Ramos (cell line): Measurements from ENCODE around the gene EFL1.

Experiments
- in situ Hi-C: fragments of 300-500 bp; cut with MboI; formaldehyde crosslinking; loops from one replicate; pipeline ENCODE4 v1.14.3; 2022; ENCODE audit warnings: low sequenced_read_pairs; ENCODE audit not compliant: unreplicated experiment

Gene EFL1

DNA sequence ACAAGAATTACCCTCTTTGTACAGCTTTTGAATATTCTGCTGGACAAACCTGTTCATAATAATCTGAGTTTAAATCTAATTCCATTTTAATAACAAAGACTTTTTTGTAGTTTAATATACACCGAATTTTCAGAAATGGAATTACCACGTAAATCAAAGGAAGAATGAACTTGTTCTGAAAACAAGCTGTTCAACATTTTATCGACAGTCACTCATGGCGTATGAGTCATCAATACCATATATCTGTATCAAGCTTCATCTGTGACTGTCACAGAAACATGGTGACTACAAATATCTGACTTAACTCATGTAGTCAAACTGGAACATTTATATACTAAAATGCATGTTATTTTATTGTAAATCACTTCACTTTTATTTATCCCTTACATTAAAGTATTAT is 90.0 kb downstream of the EFL1 start:
- in situ Hi-C loops: no loop called here

GRCh38 chr15:82168757-82169156 is 93.8 kb downstream of the EFL1 start:
- in situ Hi-C loops: no loop called here

DNA sequence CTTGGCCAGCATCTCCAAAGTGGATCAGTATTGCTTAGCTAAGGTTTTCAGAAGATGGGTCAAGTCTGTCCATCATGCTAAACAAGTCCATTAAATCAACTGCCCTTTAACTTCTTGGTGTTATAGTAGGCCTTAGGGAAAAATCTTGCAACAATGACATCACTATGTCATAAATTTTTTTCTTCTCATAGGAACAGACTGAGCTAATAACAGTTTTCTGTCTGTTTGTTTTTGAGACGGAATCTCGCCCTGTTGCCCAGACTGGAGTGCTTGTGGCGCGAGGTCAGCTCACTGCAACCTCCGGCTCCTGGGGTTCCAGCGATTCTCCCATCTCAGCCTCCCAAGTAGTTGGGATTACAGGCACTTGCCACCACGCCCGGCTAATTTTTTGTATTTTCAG is 94.2 kb downstream of the EFL1 start:
- in situ Hi-C loops: no loop called here

GRCh38 chr15:82165948-82166376 is 96.6 kb downstream of the EFL1 start:
- in situ Hi-C loops: no loop called here

GRCh38 chr15:82159922-82160321 is 102.6 kb downstream of the EFL1 start:
- in situ Hi-C loops: no loop called here

DNA sequence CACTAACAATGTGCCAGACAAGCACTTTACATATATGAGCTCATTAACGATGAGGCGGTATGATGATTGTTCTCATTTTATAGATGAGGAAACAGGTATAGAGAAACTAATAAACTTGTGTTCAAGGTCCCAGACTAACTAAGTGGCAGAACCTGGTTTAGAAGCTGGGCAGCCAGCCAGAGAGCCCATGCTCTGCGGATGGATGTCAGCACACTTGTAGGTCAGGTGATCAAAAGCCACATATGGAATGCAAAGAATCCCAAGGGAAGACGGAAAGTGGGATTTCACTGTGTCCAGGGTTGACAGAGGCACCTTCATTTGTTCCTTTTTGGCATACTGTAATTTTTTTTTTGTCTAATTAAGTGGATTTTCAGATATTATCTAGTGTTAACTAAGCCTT is 103.7 kb downstream of the EFL1 start:
- in situ Hi-C loops: no loop called here

- in situ Hi-C loops: no loop called here
Measured at GRCh38 chr15:82150645-82151044, 111.9 kb downstream of the EFL1 start.

- in situ Hi-C loops: no loop called here
Measured at GRCh38 chr15:82146990-82147461, 115.5 kb downstream of the EFL1 start.

DNA sequence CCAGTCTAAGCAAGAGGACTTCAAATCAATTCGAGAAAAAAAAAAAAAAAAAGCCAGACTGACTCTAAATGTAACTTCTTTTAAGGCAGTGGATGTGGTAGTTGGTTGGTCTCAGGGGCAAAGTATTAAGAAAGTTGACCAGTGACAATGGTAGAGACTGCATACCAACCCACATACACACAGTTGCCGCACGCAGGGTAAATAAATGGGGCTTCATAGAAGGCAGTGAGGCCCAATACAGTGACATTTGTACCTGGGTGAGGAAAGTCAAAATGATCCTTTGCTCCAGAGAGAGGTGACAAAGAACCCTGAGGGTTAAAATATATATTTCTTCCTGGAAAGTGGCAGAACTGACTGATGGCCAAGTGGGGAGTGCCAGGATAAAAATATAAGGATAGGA is 116.0 kb downstream of the EFL1 start:
- in situ Hi-C loops: no loop called here

GRCh38 chr15:82143390-82144385 is 118.8 kb downstream of the EFL1 start:
- in situ Hi-C loops: no loop called here

DNA sequence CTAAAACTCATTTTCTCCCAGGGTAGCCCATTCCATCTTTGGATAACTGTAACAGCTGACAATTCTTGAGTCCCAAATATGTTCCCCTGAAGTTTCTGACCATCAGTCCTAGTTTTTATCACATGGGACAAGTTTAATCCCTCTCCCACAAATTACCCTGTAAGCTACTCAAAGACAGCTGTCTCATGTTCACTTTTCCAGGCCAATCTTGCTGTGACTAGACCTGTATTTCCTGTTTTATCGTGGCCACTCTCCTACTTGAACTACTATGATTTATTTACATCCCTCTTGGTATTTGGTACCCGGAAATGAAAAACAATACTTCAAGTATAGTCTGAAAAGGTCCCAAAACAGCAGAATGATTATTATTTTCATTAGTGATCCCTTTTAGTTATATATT is 121.6 kb downstream of the EFL1 start:
- in situ Hi-C loops: no loop called here

DNA sequence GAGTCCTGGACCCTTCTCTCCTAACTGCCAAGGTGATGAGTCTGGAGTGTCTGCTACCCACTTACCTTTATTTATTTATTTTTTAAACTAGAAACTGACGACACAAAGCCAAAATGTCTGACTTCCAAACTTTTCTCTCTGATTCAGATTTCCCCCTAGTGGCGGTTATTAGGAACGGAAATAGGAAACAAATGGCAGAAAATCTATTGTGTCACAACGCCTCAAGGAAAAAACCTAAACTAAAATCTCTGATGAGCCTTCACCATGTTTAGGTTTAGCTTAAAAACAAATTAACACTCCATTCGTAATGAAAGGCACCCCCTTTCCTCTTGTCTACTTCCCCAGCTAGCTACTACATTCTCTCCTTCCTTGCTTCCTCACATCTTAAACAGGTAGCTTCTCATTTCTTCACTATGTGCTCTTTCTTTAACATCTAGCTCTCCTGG is 122.7 kb downstream of the EFL1 start:
- in situ Hi-C loops: no loop called here

GRCh38 chr15:82138306-82138705 is 124.2 kb downstream of the EFL1 start:
- in situ Hi-C loops: no loop called here

- in situ Hi-C loops: no loop called here
Measured at GRCh38 chr15:82137261-82137660, 125.3 kb downstream of the EFL1 start.

DNA sequence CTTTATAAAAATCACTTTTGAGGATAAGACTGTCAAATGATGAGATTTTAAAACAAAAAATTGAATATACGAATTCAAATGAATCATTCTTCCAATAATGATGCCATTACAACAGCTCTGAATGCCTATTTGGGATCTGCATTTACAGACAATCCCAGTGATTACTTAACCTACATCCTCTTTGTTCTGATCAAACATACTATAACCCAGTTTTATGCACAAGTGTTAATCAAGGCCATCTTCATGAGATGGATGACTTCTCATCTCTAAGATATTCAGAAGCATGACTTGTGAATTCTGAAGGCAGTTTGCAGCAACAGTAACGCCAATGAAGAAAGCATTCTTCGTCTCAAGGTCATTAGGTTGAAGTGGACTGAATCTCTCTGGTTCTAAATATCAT is 126.4 kb downstream of the EFL1 start:
- in situ Hi-C loops: no loop called here

- in situ Hi-C loops: no loop called here
Measured at GRCh38 chr15:82135638-82136037, 126.9 kb downstream of the EFL1 start.

GRCh38 chr15:82134461-82134860 is 128.1 kb downstream of the EFL1 start:
- in situ Hi-C loops: no loop called here

DNA sequence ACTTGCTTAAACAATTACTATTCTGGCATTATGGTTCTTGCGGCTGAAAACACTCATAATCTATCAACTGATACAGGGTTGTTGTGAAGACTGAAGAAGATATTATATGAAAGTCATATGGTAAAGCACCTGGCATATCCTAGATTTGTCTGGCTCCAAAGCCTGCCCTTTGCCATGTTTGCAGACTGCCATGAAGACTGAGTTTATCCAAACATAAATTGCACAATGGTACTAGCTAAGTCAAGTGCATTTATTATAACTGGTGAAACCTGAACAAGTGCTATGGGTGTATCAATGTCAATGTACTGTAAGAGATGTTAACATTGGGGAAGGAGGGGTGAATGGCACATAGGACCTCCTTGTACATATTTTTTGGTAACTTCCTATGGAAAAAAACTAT is 129.3 kb downstream of the EFL1 start:
- in situ Hi-C loops: no loop called here

DNA sequence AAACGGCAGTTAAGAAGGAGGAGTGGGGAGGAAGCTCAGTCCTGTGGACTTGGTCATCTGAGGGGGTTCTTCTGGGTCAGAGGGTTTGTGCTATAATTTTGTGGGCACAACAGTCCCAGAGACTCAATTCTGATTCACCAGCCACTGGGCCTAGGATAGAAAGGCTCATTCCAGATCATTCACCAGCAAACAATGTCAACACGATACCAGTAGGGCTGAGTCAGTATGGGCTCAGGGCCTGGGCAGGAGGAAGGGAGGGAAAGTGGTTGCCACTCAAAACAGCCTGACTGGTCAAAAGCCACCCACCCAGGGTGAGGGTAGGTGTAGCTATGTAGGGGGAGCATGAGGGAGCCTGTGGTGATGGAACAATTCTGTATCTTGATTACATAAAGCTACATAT is 129.8 kb downstream of the EFL1 start:
- in situ Hi-C loops: no loop called here

DNA sequence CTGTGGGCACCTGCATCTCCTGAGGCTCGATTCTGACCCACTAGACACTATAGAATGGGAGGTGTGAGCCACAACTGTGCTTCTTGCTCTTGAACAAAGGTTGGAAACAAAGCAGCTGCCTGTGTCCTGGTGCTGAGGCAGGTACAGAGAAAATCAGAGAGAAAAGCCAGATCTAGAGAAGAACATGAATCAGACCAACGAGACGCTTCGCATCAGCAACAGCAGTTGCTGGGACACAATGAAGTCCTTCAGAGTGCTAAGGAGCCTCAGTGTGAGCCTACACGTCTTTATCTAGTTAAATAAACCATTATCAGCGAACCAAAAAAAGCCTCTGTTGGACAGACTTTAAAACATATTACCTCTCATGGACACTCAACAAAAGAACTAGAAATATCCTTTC is 130.4 kb downstream of the EFL1 start:
- in situ Hi-C loops: no loop called here

DNA sequence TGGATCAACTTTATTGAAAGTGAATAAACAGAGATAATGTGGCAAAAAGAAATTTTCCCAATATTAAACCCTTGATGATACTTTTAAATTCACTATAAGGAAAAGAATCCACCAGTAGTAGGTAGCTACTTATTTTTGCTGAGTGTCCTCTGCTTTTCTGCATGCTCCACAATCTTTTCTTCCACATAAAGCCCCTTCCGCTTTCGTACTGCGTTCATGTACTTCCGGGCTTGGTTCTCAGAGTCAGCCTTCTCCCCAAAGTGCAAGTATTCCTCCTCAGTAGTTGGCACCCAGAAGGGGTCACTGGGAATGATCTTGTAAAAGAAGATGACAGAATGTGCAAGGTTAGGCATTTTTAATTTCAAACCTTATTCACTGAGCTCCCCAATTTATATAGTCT is 132.3 kb downstream of the EFL1 start:
- in situ Hi-C loops: no loop called here

GRCh38 chr15:82129761-82130160 is 132.8 kb downstream of the EFL1 start:
- in situ Hi-C loops: no loop called here
